Mucosa of rectum (tissue), 2 donors: ENCODE measurements around the gene CACNA1A.

Experiments
- H3K27ac ChIP-seq, 2 donors: one replicate each; pipeline ENCODE4 v1.7.0; 2013; ENCODE audit warnings: inconsistent platforms in 2 of 2, low read depth in 2 of 2, low read length in 2 of 2
- H3K27me3 ChIP-seq, 2 donors: one replicate each; pipeline ENCODE4 v1.7.0; 2013; ENCODE audit warnings: low read length in 2 of 2; ENCODE audit not compliant: control insufficient read depth in 2 of 2, insufficient read depth in 2 of 2
- H3K36me3 ChIP-seq, 2 donors: one replicate each; pipeline ENCODE4 v1.7.0; 2013; ENCODE audit warnings: low read length in 2 of 2; ENCODE audit not compliant: control insufficient read depth in 2 of 2, insufficient read depth in 2 of 2
- H3K4me1 ChIP-seq, 2 donors: one replicate each; pipeline ENCODE4 v1.7.0; 2013; ENCODE audit warnings: low read length in 2 of 2, mild to moderate bottlenecking in 1 of 2; ENCODE audit not compliant: control insufficient read depth in 2 of 2, insufficient read depth in 2 of 2
- H3K4me3 ChIP-seq, 2 donors: one replicate each; pipeline ENCODE4 v1.7.0; 2013; ENCODE audit warnings: low read length in 2 of 2
- H3K9ac ChIP-seq, 2 donors: one replicate each; pipeline ENCODE4 v1.7.0; 2013; ENCODE audit warnings: low read length in 2 of 2, low read depth in 1 of 2, mild to moderate bottlenecking in 1 of 2
- H3K9me3 ChIP-seq, 2 donors: one replicate each; pipeline ENCODE4 v1.7.0; 2013; ENCODE audit warnings: low read length in 2 of 2; ENCODE audit not compliant: control insufficient read depth in 2 of 2
- donor health status: healthy.
- donor health status: Normal muscosa, but diverticular disease.

The CACNA1A gene

GRCh38 chr19:13506471-13506820, at the start of gene CACNA1A:
CACNA1A (minus strand) TSS chr19:13506479; CDS start chr19:13506224, 255 bp downstream.
- Histone ChIP-seq H3K36me3 (no peaks in the 10 kb centered on the region), H3K27me3 (peaks cover 19 to 20% of the 10 kb centered on the region in 2 donors), H3K9ac (no peak within 1 kb of the TSS), H3K9me3 (no peaks in the 10 kb centered on the region), H3K27ac (no peak within 1 kb of the TSS), H3K4me1 (no peaks in the 10 kb centered on the region), H3K4me3 (no peak within 1 kb of the TSS)

- Histone ChIP-seq H3K36me3 (no peaks in the 10 kb centered on the region), H3K4me3 (no peak overlapping the region), H3K27ac (no peak overlapping the region), H3K27me3 (no peaks in the 10 kb centered on the region), H3K9ac (no peak overlapping the region), H3K9me3 (no peaks in the 10 kb centered on the region), H3K4me1 (no peaks in the 10 kb centered on the region)
Observed at GRCh38 chr19:13554506-13555240, 48.4 kb upstream of the CACNA1A start.

GRCh38 chr19:13553880-13554400, 47.7 kb upstream of the CACNA1A start:
- no peaks in the 10 kb centered on the region for H3K36me3 ChIP-seq
- peaks cover 0 to 2% of the 10 kb centered on the region in 2 donors for H3K9me3 ChIP-seq
- no peak overlapping the region for H3K27ac ChIP-seq
- H3K4me1 ChIP-seq = no peaks in the 10 kb centered on the region
- no peak overlapping the region for H3K9ac ChIP-seq
- no peak overlapping the region for H3K4me3 ChIP-seq
- H3K27me3 ChIP-seq = no peaks in the 10 kb centered on the region

DNA sequence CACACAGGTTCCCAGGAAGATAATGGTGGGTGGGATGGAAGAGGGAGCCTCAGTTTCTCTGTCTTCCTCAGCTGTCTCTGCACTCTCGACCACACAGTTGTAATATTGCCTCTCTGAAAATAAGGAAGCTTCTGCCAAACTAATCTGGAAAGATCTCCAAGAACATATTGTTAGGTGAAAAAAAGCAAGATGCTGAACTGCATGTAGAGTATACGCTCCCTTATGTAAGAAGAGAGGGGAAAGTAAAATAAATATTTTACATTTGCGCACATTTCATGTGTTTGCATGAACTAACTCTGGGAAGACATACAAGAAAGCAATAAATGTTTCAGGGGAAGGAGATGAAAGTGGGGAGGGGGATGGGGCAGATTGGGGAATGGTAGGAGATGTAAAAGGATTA, 41.9 kb upstream of the CACNA1A start:
- Histone ChIP-seq H3K27me3 (no peaks in the 10 kb centered on the region), H3K9ac (no peak overlapping the region), H3K4me1 (no peaks in the 10 kb centered on the region), H3K4me3 (no peak overlapping the region), H3K27ac (no peak overlapping the region), H3K9me3 (peaks cover 0 to 4% of the 10 kb centered on the region in 2 donors), H3K36me3 (no peaks in the 10 kb centered on the region)

GRCh38 chr19:13547102-13547501, 40.8 kb upstream of the CACNA1A start:
- no peaks in the 10 kb centered on the region for H3K4me1 ChIP-seq
- H3K9ac ChIP-seq = no peak overlapping the region
- peaks cover 0 to 4% of the 10 kb centered on the region in 2 donors for H3K9me3 ChIP-seq
- H3K36me3 ChIP-seq = no peaks in the 10 kb centered on the region
- H3K4me3 ChIP-seq = no peak overlapping the region
- no peak overlapping the region for H3K27ac ChIP-seq
- H3K27me3 ChIP-seq = no peaks in the 10 kb centered on the region

DNA sequence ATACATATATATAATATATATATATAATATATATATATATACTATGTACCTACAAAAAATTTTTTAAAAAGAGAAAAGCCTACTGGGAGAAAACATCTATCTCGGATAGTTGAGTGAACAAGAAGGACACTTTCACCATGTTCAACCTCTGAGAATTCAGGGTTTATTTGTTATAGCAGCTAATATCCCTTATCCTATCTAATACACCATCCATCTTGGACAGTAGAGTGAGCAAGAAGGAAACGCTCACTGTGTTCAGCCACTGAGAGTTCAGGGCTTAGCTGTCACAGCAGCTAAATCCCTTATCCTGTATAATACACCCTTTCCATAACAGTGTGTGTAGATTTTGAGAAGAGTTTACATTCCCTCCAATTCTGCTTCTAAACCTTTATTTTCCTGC, 38.1 kb upstream of the CACNA1A start:
- Histone ChIP-seq H3K9me3 (peaks cover 0 to 4% of the 10 kb centered on the region in 2 donors), H3K4me1 (no peaks in the 10 kb centered on the region), H3K27me3 (no peaks in the 10 kb centered on the region), H3K9ac (no peak overlapping the region), H3K36me3 (no peaks in the 10 kb centered on the region), H3K4me3 (no peak overlapping the region), H3K27ac (no peak overlapping the region)

- no peaks in the 10 kb centered on the region for H3K27me3 ChIP-seq
- H3K9ac ChIP-seq = no peak overlapping the region
- H3K4me3 ChIP-seq = no peak overlapping the region
- H3K9me3 ChIP-seq = peaks cover 0 to 2% of the 10 kb centered on the region in 2 donors
- no peak overlapping the region for H3K27ac ChIP-seq
- no peaks in the 10 kb centered on the region for H3K36me3 ChIP-seq
- no peaks in the 10 kb centered on the region for H3K4me1 ChIP-seq
Observed at GRCh38 chr19:13541554-13541953, 35.3 kb upstream of the CACNA1A start.

DNA sequence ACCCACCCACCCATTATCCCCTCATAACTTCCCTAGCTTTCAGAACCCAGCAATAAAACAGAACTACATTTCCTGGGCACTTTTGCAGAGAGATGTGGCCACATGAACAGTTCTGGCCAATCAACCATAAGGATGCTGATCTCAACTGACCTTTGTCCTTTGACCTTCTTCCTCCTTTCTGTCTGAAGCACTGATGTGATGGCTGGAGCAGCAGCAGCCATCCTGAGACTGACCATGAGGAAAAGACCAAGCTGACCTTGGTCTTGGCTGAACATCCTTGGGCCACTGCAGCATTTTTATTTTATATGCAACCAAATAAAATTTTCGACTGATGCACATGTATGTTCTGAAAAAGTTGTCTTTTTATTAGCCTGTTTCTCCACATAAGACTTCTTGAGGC, 33.1 kb upstream of the CACNA1A start:
- no peaks in the 10 kb centered on the region for H3K4me1 ChIP-seq
- H3K27me3 ChIP-seq = no peaks in the 10 kb centered on the region
- no peak overlapping the region for H3K4me3 ChIP-seq
- H3K36me3 ChIP-seq = no peaks in the 10 kb centered on the region
- H3K9me3 ChIP-seq = no peaks in the 10 kb centered on the region
- no peak overlapping the region for H3K9ac ChIP-seq
- no peak overlapping the region for H3K27ac ChIP-seq

DNA sequence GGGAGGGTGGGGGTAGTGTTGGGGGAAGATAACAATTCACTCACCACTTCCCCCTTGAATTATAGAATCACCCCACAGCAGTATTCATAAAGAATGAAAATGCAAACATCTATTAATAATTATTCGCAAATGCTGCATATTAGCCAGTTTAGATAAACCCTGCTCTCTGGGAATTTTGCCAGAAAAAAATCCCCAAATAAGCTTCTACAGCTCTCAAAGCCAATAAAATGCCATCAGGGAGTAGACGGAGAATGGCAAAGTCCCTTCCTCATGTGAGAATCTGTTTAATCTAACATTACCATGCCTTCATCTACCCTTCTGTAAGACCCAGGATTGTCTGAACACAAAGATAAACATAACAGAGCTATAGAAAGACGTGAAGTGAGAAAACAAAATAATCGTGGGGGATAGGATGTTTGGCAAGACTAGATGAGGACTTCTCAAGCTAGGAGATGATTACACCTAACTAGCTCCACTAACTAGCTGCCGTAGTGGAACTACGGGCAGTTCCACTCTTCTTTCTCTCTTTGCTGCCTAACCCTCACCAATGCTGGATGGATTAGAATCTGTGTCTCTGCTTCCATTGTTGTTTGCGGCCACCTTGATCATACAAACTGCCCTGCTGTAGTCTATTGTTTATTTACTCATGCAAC, 32.4 kb upstream of the CACNA1A start:
- no peak overlapping the region for H3K4me3 ChIP-seq

GRCh38 chr19:13537454-13537853, 31.2 kb upstream of the CACNA1A start:
- Histone ChIP-seq H3K4me1 (no peaks in the 10 kb centered on the region), H3K9me3 (no peaks in the 10 kb centered on the region), H3K36me3 (no peaks in the 10 kb centered on the region), H3K27ac (no peak overlapping the region), H3K4me3 (no peak overlapping the region), H3K9ac (no peak overlapping the region), H3K27me3 (no peaks in the 10 kb centered on the region)

More for the DNA sequence above, 32.4 kb upstream of the CACNA1A start:
- Histone ChIP-seq H3K9me3 (no peaks in the 10 kb centered on the region), H3K4me1 (no peaks in the 10 kb centered on the region), H3K27me3 (no peaks in the 10 kb centered on the region), H3K9ac (no peak overlapping the region), H3K36me3 (no peaks in the 10 kb centered on the region), H3K27ac (no peak overlapping the region)
